Lower lobe of right lung (tissue), 2 donors: ENCODE data around the gene LTF. TPM values are rescaled to one million over a fixed set of nuclear protein-coding genes. Genes with fewer than 3 reads are reported as not detected.

Experiments used
- ATAC-seq, 2 donors: fragments of 200-7000 bp; cut with Tn5 transposase; one replicate each; pipeline ENCODE4 v1.9.1; 2020 to 2022; ENCODE audit warnings: mild to moderate bottlenecking in 2 of 2, moderate library complexity in 2 of 2
- DNase-seq: peaks from one replicate; pipeline ENCODE4 v3.0.0-alpha.2; 2020
- H3K27ac ChIP-seq: fragments of 200-600 bp; one replicate; pipeline ENCODE4 v1.8.0; 2022
- H3K27me3 ChIP-seq: fragments of 200-600 bp; one replicate; pipeline ENCODE4 v1.8.0; 2022; ENCODE audit warnings: low read depth
- H3K36me3 ChIP-seq: fragments of 200-600 bp; one replicate; pipeline ENCODE4 v1.8.0; 2022; ENCODE audit warnings: mild to moderate bottlenecking
- H3K4me1 ChIP-seq: fragments of 200-600 bp; one replicate; pipeline ENCODE4 v1.8.0; 2022
- H3K4me3 ChIP-seq: fragments of 200-600 bp; one replicate; pipeline ENCODE4 v1.8.0; 2022; ENCODE audit warnings: mild to moderate bottlenecking
- H3K9me3 ChIP-seq: fragments of 200-600 bp; one replicate; pipeline ENCODE4 v1.8.0; 2022
- CTCF ChIP-seq: fragments of 200-600 bp; IDR thresholded peaks from one replicate; pipeline ENCODE4 v1.8.0; 2022; ENCODE audit warnings: antibody characterized with exemption, mild to moderate bottlenecking
- intact Hi-C: fragments of 100-400 bp; cut with DNase I; formaldehyde crosslinking; loops from one replicate; pipeline ENCODE4 v1.11.0; 2022
- total RNA-seq: library from RNA; stranded (reverse); fragmentation: NEBNext Ultra II Directional; extraction: Animal tissue kit (Norgen Biotek cat#: 25700); gene quantifications from one replicate; pipeline ENCODE4 v1.2.1, GENCODE V29; 2021
- donor health status: DM: no; HTN: yes; CAD: no; lungs with severe emphysema.

The LTF gene
- total RNA-seq, 1 donor from 2014 or later: 53.5 TPM

- peak; percentile 25 to 30 for ATAC-seq
Measured at GRCh38 chr3:46422617-46423016, 42.1 kb downstream of the LTF start.

GRCh38 chr3:46420931-46421330 lies 43.8 kb downstream of the LTF start:
- no peaks in the 10 kb centered on the region for H3K27me3 ChIP-seq
- no peak overlapping the region for H3K27ac ChIP-seq
- H3K36me3 ChIP-seq: no peaks in the 10 kb centered on the region
- H3K4me3 ChIP-seq: no peak overlapping the region
- TF ChIP-seq CTCF: no peak
- ATAC-seq: no peak
- intact Hi-C loops: no loop called here
- H3K9me3 ChIP-seq: no peaks in the 10 kb centered on the region
- DNase-seq: no peak
- H3K4me1 ChIP-seq: peaks cover 9% of the 10 kb centered on the region

More at GRCh38 chr3:46422617-46423016, 42.1 kb downstream of the LTF start:
- Histone ChIP-seq H3K4me1 (peaks cover 13% of the 10 kb centered on the region), H3K27ac (no peak overlapping the region), H3K4me3 (no peak overlapping the region), H3K9me3 (no peaks in the 10 kb centered on the region), H3K36me3 (no peaks in the 10 kb centered on the region), H3K27me3 (no peaks in the 10 kb centered on the region)
- no peak for TF ChIP-seq CTCF
- no peak for DNase-seq
- intact Hi-C loops: no loop called here

- Histone ChIP-seq H3K9me3 (no peaks in the 10 kb centered on the region), H3K27me3 (no peaks in the 10 kb centered on the region), H3K4me1 (peaks cover 12% of the 10 kb centered on the region), H3K27ac (no peak overlapping the region), H3K4me3 (no peak overlapping the region), H3K36me3 (no peaks in the 10 kb centered on the region)
- TF ChIP-seq CTCF: no peak
- no peak for ATAC-seq
- intact Hi-C loops: no loop called here
- DNase-seq: no peak
Measured at GRCh38 chr3:46419816-46420215, 44.9 kb downstream of the LTF start.

GRCh38 chr3:46417841-46418611 lies 46.7 kb downstream of the LTF start:
- Histone ChIP-seq H3K9me3 (no peaks in the 10 kb centered on the region), H3K27ac (no peak overlapping the region), H3K27me3 (no peaks in the 10 kb centered on the region), H3K4me3 (no peak overlapping the region), H3K36me3 (no peaks in the 10 kb centered on the region), H3K4me1 (peaks cover 24% of the 10 kb centered on the region)
- intact Hi-C loops: no loop called here
- DNase-seq: no peak
- TF ChIP-seq CTCF: no peak
- ATAC-seq: peak in 1 of 2 donors; percentile 53

- intact Hi-C loops: no loop called here
- H3K27ac ChIP-seq: no peak overlapping the region
- TF ChIP-seq CTCF: no peak
Measured at GRCh38 chr3:46416811-46417510, 47.7 kb downstream of the LTF start.

More at GRCh38 chr3:46416811-46417510, 47.7 kb downstream of the LTF start:
- Histone ChIP-seq H3K4me3 (no peak overlapping the region), H3K27me3 (no peaks in the 10 kb centered on the region), H3K4me1 (peaks cover 35% of the 10 kb centered on the region), H3K9me3 (no peaks in the 10 kb centered on the region), H3K36me3 (no peaks in the 10 kb centered on the region)
- ATAC-seq (no peak), DNase-seq (no peak)
